CD4-positive, alpha-beta T cell treated with Interleukin-10 for 1 hour (primary cell): ENCODE measurements around the gene FH.

ENCODE experiments used
- DNase-seq: peaks from one replicate; pipeline ENCODE4 v3.0.0-alpha.2; 2020

Gene FH

DNA sequence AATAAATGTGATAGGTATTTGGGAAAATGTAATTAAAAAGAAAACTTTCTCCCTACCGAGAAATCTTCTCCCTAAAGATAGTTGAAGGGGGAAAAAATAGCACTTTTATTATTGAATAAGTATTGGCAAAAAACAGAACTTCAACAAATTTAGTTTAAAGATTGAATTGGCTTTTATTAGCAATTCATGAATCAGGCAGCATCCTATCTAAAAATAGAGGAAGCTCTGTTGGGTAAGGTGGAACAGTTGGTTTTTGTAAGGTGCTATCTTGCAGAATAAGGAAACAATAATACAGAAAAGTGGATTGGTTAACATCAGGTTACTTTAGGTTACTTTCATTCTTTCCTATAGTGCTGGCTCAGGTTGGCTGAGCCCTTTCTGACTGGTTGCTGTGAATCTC lies 62.8 kb downstream of the FH start:
- no peak for DNase-seq

DNA sequence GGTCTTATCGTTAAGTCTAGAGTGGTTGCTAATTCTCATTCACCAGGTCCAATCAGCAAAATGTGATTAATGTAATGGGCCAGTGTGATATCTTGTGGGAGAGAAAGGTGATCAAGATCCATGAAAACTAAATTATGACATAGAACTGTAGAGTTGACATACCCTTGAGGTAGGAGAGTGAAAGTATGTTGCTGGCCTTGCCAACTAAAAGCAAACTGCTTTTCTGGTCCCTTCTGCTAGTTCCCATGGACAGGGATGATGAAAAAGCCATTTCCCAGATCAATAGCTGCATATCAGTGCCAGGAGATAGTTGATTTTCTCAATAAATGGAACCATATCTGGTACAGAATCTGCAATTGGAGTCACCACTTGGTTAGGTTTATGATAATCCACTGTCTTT lies 65.8 kb downstream of the FH start:
- DNase-seq, result no peak

GRCh38 chr1:241451956-241452355 lies 67.6 kb downstream of the FH start:
- DNase-seq, result no peak
